Measurements from ENCODE around the gene OLFML2A.

OLFML2A gene

GRCh38 chr9:124855944-124856765 lies 79.2 kb downstream of the OLFML2A start:
- no peak for DNase-seq

DNA sequence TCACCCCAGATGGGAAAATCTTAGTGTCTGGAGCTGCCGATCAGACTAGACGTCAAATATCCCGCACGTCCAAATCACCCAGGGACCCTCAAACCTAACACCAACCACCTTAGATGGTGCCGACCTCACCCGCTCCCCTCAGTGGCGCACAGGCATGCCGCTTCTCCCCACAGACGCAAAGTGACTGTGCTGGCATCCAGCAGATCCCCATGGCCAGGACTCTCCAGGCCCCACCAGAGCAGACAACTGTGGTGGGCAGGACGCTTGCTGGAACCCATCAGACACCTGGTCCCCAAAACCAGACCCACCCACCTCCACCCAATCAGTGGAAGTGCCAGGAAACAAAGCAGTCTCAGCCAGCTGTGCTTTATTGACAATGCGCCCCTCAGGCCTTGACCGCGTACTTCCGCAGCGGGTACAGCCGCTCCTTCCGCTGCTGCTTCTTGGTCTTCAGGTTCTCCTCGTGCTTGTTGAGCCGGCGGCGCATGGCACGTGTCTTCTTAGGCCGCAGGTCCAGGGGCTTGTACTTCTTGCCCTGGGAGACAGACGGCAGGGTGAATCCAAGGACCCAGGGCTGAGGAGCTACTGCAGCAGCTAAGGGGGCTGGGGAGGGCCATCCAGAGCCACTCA lies 80.7 kb downstream of the OLFML2A start:
- no peak for DNase-seq

GRCh38 chr9:124858330-124859046 lies 81.6 kb downstream of the OLFML2A start:
- DNase-seq = no peak

- DNase-seq = no peak
These were observed 83.1 kb downstream of the OLFML2A start for GRCh38 chr9:124859803-124860581.

- DNase-seq = no peak
These were observed 83.8 kb downstream of the OLFML2A start for GRCh38 chr9:124860582-124861341.

GRCh38 chr9:124861342-124862229 lies 84.7 kb downstream of the OLFML2A start, which contains the start of the genes ARPC5L and RPL35:
ARPC5L (plus strand) TSS chr9:124862130; CDS start chr9:124869291, 7,161 bp downstream.
RPL35 (minus strand) TSS chr9:124861957; CDS start chr9:124861912, 45 bp downstream.
- DNase-seq = peak; percentile 90

GRCh38 chr9:124863371-124863871 lies 86.5 kb downstream of the OLFML2A start:
- no peak for DNase-seq
